H9 (cell line): ENCODE measurements around the gene EME1. TPM values are rescaled to one million over a fixed set of nuclear protein-coding genes. Genes with fewer than 3 reads are reported as not detected.

ENCODE experiments used
- DNase-seq: peaks from one replicate; pipeline ENCODE4 v3.0.0-alpha.2; 2017
- H2AFZ ChIP-seq: one replicate; pipeline ENCODE4 v1.6.1; 2013; ENCODE audit warnings: mild to moderate bottlenecking, low read length, control low read depth, moderate library complexity
- H2AK5ac ChIP-seq: 2 replicates; pipeline ENCODE4 v1.6.1; 2013; ENCODE audit warnings: low read length, control low read depth, mixed read lengths; ENCODE audit not compliant: insufficient read length
- H2BK120ac ChIP-seq: one replicate; pipeline ENCODE4 v1.6.1; 2013; ENCODE audit warnings: low read depth, mild to moderate bottlenecking, low read length, control low read depth, inconsistent platforms; ENCODE audit not compliant: poor library complexity, severe bottlenecking
- H2BK12ac ChIP-seq: 2 replicates; pipeline ENCODE4 v1.6.1; 2013; ENCODE audit warnings: low read length, control low read depth, mixed read lengths, low read depth; ENCODE audit not compliant: insufficient read length
- H2BK15ac ChIP-seq: 2 replicates; pipeline ENCODE4 v1.6.1; 2013; ENCODE audit warnings: low read depth, low read length, control low read depth
- H2BK20ac ChIP-seq: one replicate; pipeline ENCODE4 v1.6.1; 2013; ENCODE audit warnings: low read depth, mild to moderate bottlenecking, low read length, control low read depth, inconsistent platforms; ENCODE audit not compliant: poor library complexity, severe bottlenecking
- H2BK5ac ChIP-seq: 2 replicates; pipeline ENCODE4 v1.6.1; 2013; ENCODE audit warnings: low read length, control low read depth, mixed read lengths; ENCODE audit not compliant: insufficient read length
- H3K14ac ChIP-seq: 2 replicates; pipeline ENCODE4 v1.6.1; 2013; ENCODE audit warnings: low read length, control low read depth; ENCODE audit not compliant: insufficient read depth
- H3K18ac ChIP-seq: 2 replicates; pipeline ENCODE4 v1.6.1; 2013; ENCODE audit warnings: low read depth, mild to moderate bottlenecking, mixed read lengths, low read length, control low read depth; ENCODE audit not compliant: insufficient read length
- H3K23ac ChIP-seq: 2 replicates; pipeline ENCODE4 v1.6.1; 2013; ENCODE audit warnings: low read length, control low read depth, mixed read lengths, low read depth; ENCODE audit not compliant: insufficient read length
- H3K23me2 ChIP-seq: 2 replicates; pipeline ENCODE4 v1.6.1; 2013; ENCODE audit warnings: low read depth, mild to moderate bottlenecking, mixed read lengths, low read length, control low read depth; ENCODE audit not compliant: insufficient read length, poor library complexity, severe bottlenecking
- H3K27ac ChIP-seq: 2 replicates; pipeline ENCODE4 v1.5.1; 2013; ENCODE audit warnings: low read length, control low read depth, mixed read lengths, low read depth; ENCODE audit not compliant: insufficient read length
- H3K27me3 ChIP-seq: 2 replicates; pipeline ENCODE4 v1.6.1; 2013; ENCODE audit warnings: low read length, control low read depth, inconsistent platforms; ENCODE audit not compliant: insufficient read depth
- H3K4ac ChIP-seq: 2 replicates; pipeline ENCODE4 v1.6.1; 2013; ENCODE audit warnings: low read depth, mild to moderate bottlenecking, control low read depth, inconsistent platforms, low read length, moderate library complexity
- H3K4me1 ChIP-seq: 2 replicates; pipeline ENCODE4 v1.6.1; 2013; ENCODE audit warnings: low read length, control low read depth, inconsistent platforms; ENCODE audit not compliant: insufficient read depth
- H3K4me2 ChIP-seq: 2 replicates; pipeline ENCODE4 v1.6.1; 2013; ENCODE audit warnings: low read length, control low read depth, mixed read lengths; ENCODE audit not compliant: insufficient read length, insufficient read depth
- H3K56ac ChIP-seq: 2 replicates; pipeline ENCODE4 v1.6.1; 2013; ENCODE audit warnings: low read depth, mild to moderate bottlenecking, mixed read lengths, low read length, control low read depth; ENCODE audit not compliant: insufficient read length
- H3K79me1 ChIP-seq: 2 replicates; pipeline ENCODE4 v1.6.1; 2013; ENCODE audit warnings: low read depth, mild to moderate bottlenecking, moderate library complexity, low read length, control low read depth, inconsistent platforms; ENCODE audit not compliant: insufficient read depth, poor library complexity, severe bottlenecking
- H3K79me2 ChIP-seq: 2 replicates; pipeline ENCODE4 v1.6.1; 2013; ENCODE audit warnings: low read length, control low read depth, inconsistent platforms; ENCODE audit not compliant: insufficient read depth
- H3K9ac ChIP-seq: 2 replicates; pipeline ENCODE4 v1.6.1; 2013; ENCODE audit warnings: low read length, control low read depth, mixed read lengths; ENCODE audit not compliant: insufficient read length; ENCODE audit errors: extremely low read depth
- H3K9me3 ChIP-seq: one replicate; pipeline ENCODE4 v1.6.1; 2013; ENCODE audit warnings: low read depth, low read length, inconsistent platforms; ENCODE audit not compliant: control insufficient read depth
- H3T11ph ChIP-seq: one replicate; pipeline ENCODE4 v1.6.1; 2013; ENCODE audit warnings: mild to moderate bottlenecking, low read length, control low read depth, inconsistent platforms
- H4K20me1 ChIP-seq: one replicate; pipeline ENCODE4 v1.6.1; 2013; ENCODE audit not compliant: control insufficient read depth, insufficient read length, insufficient read depth
- H4K5ac ChIP-seq: 2 replicates; pipeline ENCODE4 v1.6.1; 2013; ENCODE audit warnings: low read depth, mild to moderate bottlenecking, mixed read lengths, low read length, control low read depth; ENCODE audit not compliant: insufficient read length
- H4K8ac ChIP-seq: replicated peaks from 2 replicates; pipeline ENCODE4 v1.6.1; 2013; ENCODE audit warnings: low read length, control low read depth, mixed read lengths, low read depth; ENCODE audit not compliant: insufficient read length
- H4K91ac ChIP-seq: 2 replicates; pipeline ENCODE4 v1.6.1; 2013; ENCODE audit warnings: low read depth, mild to moderate bottlenecking, moderate library complexity, mixed read lengths, low read length, control low read depth; ENCODE audit not compliant: insufficient read length
- H3K27ac Mint-ChIP-seq, 3 experiments: 2 replicates in 2 of 3; 3 replicates in 1 of 3; pipeline ENCODE4 v1.8.0; 2020 to 2021; ENCODE audit warnings: mixed read lengths in 3 of 3, mild to moderate bottlenecking in 1 of 3, moderate library complexity in 1 of 3
- H3K27me3 Mint-ChIP-seq: 2 replicates; pipeline ENCODE4 v1.8.0; 2021; ENCODE audit warnings: low read depth, mild to moderate bottlenecking, moderate library complexity, mixed read lengths
- H3K36me3 Mint-ChIP-seq, 3 experiments: 2 replicates in 2 of 3; 3 replicates in 1 of 3; pipeline ENCODE4 v1.8.0; 2020 to 2021; ENCODE audit warnings: low read depth in 3 of 3, mixed read lengths in 3 of 3; ENCODE audit not compliant: insufficient read depth in 1 of 3
- H3K4me1 Mint-ChIP-seq, 2 experiments: 2 replicates each; pipeline ENCODE4 v1.8.0; 2020; ENCODE audit warnings: mixed read lengths in 2 of 2
- H3K4me3 Mint-ChIP-seq, 2 experiments: 2 replicates in 1 of 2; 3 replicates in 1 of 2; pipeline ENCODE4 v1.8.0; 2020 to 2021; ENCODE audit warnings: mild to moderate bottlenecking in 2 of 2, mixed read lengths in 2 of 2, moderate library complexity in 1 of 2
- H3K9me3 Mint-ChIP-seq, 2 experiments: 2 replicates in 1 of 2; 3 replicates in 1 of 2; pipeline ENCODE4 v1.8.0; 2020; ENCODE audit warnings: mild to moderate bottlenecking in 2 of 2, mixed read lengths in 2 of 2, moderate library complexity in 1 of 2
- CTCF ChIP-seq: fragments of 200-600 bp; sonication (generic); conservative IDR thresholded peaks from 3 replicates; pipeline ENCODE4 v1.8.0; 2021; ENCODE audit warnings: antibody characterized with exemption, mild to moderate bottlenecking
- WGBS: extraction: QIAGEN DNeasy Blood & Tissue Kit; methylation state at CpG from one replicate; pipeline ENCODE4 v1.1.7; 2013; ENCODE audit warnings: missing lambda C conversion rate, low lambda C conversion rate, mixed read lengths; ENCODE audit not compliant: insufficient read length; ENCODE audit errors: extremely low coverage; 5-methylcytosine and 5-hydroxymethylcytosine counted together
- total RNA-seq: library from RNA; stranded (reverse); gene quantifications from 2 replicates; pipeline ENCODE4 v1.2.1, GENCODE V29; 2021

The EME1 gene
- total RNA-seq, 1 experiment from 2014 or later = 15.1 TPM

- Histone ChIP-seq H4K8ac (no peak within 1 kb of the TSS), H3K23ac (no peak within 1 kb of the TSS), H2BK5ac (no peak within 1 kb of the TSS), H4K5ac (no peak within 1 kb of the TSS), H3K9me3 (no peaks in the 10 kb centered on the region), H3K27ac (no peak within 1 kb of the TSS), H3K9ac (peak within 1 kb of the TSS; percentile 21), H3K23me2 (peaks cover 12% of the 10 kb centered on the region), H2BK20ac (no peak within 1 kb of the TSS), H3K79me1 (no peaks in the 10 kb centered on the region), H2BK120ac (no peak within 1 kb of the TSS), H3K4me2 (peak within 1 kb of the TSS; percentile 55), H3K79me2 (no peaks in the 10 kb centered on the region), H3K4ac (no peak within 1 kb of the TSS), H4K20me1 (no peaks in the 10 kb centered on the region), H2AFZ (no peak within 1 kb of the TSS), H3K14ac (peak within 1 kb of the TSS; percentile 1), H3K18ac (peak within 1 kb of the TSS; percentile 56), H2BK15ac (no peak within 1 kb of the TSS), H3T11ph (no peak within 1 kb of the TSS), H3K4me1 (no peaks in the 10 kb centered on the region; the same call in 1 of the 2 replicates), H2AK5ac (no peak within 1 kb of the TSS), H3K27me3 (no peaks in the 10 kb centered on the region; the same call in 1 of the 2 replicates), H3K56ac (no peak within 1 kb of the TSS), H4K91ac (no peak within 1 kb of the TSS), H2BK12ac (peak within 1 kb of the TSS; percentile 36)
- TF ChIP-seq CTCF = no peak
- H3K9me3 Mint-ChIP-seq = no peaks in the 10 kb centered on the region; a peak in 1 of 5 replicates
- H3K27ac Mint-ChIP-seq = peak within 1 kb of the TSS in 2 of 3 experiments; percentile 1 to 34; a peak in 2 of 7 replicates
- no CpG with 5 or more reads among the region's 70 CpGs for WGBS
- DNase-seq = peak; percentile 83
- H3K36me3 Mint-ChIP-seq = no peaks in the 10 kb centered on the region; a peak in 2 of 7 replicates
- H3K27me3 Mint-ChIP-seq = peaks cover 19% of the 10 kb centered on the region
- H3K4me1 Mint-ChIP-seq = peaks cover 16 to 20% of the 10 kb centered on the region in 2 experiments
- H3K4me3 Mint-ChIP-seq = peak within 1 kb of the TSS; percentile 71 to 84
Measured at GRCh38 chr17:50425682-50426471, 52.8 kb downstream of the EME1 start, which contains the start of gene ACSF2. ACSF2 (plus strand) TSS chr17:50426218; CDS start chr17:50426262, 44 bp downstream.
